GM12891 (cell line): Measurements from ENCODE around the gene ABRACL.

Source experiments
- POLR2A ChIP-seq: IDR thresholded peaks from 2 replicates; pipeline ENCODE4 v1.6.1; 2011; ENCODE audit warnings: low read depth, low read length, control low read depth
- POLR2AphosphoS5 ChIP-seq: IDR thresholded peaks from 2 replicates; pipeline ENCODE4 v1.6.1; 2011; ENCODE audit warnings: low read depth, low read length, control low read depth
- SPI1 ChIP-seq: IDR thresholded peaks from 2 replicates; pipeline ENCODE4 v1.6.1; 2011; ENCODE audit warnings: low read depth, low read length, control low read depth
- TAF1 ChIP-seq: IDR thresholded peaks from 2 replicates; pipeline ENCODE4 v1.6.1; 2011; ENCODE audit warnings: low read depth, low read length, control low read depth

- TF ChIP-seq POLR2A (no peak), POLR2AphosphoS5 (no peak), TAF1 (no peak), SPI1 (no peak)
Measured at GRCh38 chr6:139013185-139013800, 15.3 kb upstream of the ABRACL start.
